ENCODE data around the gene BICD2. TPM values are rescaled to one million over a fixed set of nuclear protein-coding genes. Genes with fewer than 3 reads are reported as not detected.
A peak's percentile ranks its signal among the peaks of the same experiment; 100 is the strongest.

The BICD2 gene
- total RNA-seq, 1 donor from 2014 or later: 25.5 TPM

DNA sequence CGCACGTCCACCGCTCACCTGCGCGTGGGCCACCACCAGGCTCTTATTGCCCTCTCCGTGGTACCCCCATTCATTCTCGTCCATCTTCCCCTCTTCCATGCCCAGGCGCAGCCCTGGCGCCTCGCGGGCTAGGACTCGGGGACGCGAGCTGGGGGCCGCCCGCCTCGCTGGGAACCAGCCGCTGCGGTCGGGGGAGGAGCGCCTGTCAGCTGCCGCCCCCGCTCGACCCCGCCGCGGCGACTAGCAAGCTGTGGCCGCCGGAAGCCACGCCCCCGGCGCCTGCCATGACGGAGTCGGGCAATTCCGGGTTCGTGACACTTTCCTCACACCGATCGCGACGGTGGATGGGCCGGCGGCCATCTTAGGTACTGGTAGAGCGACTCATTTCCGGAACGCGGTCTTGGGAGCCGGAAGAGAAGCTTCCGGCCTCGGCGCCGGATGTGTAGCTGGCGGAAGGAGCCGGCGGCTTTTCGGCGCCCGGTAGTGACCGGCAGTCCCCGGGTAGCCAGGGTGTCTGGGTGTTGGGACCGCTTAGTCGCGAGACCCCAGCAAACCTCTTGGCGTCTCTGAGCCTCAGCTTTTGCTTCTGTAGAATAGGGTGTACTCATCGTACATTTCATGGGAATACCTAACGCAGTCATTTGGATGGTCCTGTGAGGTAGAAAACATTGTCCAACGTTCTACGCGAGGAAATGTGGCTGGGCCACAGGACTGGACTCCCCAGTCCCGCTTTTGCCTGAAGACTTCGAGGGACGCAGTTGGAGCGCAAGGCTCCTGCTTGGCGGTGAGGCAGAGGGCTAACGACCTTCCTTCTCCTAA lies 94.5 kb downstream of the BICD2 start, which contains the start of gene IPPK:
TSS of gene IPPK (minus strand) at position 242 of the 819 bp plus-strand sequence. CDS start at position 99, 143 bp downstream.
- TF ChIP-seq, protein P1, sequence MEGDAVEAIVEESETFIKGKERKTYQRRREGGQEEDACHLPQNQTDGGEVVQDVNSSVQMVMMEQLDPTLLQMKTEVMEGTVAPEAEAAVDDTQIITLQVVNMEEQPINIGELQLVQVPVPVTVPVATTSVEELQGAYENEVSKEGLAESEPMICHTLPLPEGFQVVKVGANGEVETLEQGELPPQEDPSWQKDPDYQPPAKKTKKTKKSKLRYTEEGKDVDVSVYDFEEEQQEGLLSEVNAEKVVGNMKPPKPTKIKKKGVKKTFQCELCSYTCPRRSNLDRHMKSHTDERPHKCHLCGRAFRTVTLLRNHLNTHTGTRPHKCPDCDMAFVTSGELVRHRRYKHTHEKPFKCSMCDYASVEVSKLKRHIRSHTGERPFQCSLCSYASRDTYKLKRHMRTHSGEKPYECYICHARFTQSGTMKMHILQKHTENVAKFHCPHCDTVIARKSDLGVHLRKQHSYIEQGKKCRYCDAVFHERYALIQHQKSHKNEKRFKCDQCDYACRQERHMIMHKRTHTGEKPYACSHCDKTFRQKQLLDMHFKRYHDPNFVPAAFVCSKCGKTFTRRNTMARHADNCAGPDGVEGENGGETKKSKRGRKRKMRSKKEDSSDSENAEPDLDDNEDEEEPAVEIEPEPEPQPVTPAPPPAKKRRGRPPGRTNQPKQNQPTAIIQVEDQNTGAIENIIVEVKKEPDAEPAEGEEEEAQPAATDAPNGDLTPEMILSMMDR (IDR thresholded peaks at IDR 0.05; ENCODE audit: unreplicated experiment): no peak
- Mint-ChIP-seq H3K9me3 (ENCODE audit: low read depth) (no peaks in the 10 kb centered on the region), H3K27ac (peak within 1 kb of the TSS; percentile 97), H3K27me3 (no peaks in the 10 kb centered on the region), H3K36me3 (ENCODE audit: insufficient read depth) (peaks cover 2% of the 10 kb centered on the region), H3K4me3 (ENCODE audit: low read depth) (peak within 1 kb of the TSS; percentile 94), H3K4me1 (ENCODE audit: low read depth) (peaks cover 8% of the 10 kb centered on the region)
- peak; percentile 93 for DNase-seq (ENCODE audit: low spot score, unreplicated experiment)

DNA sequence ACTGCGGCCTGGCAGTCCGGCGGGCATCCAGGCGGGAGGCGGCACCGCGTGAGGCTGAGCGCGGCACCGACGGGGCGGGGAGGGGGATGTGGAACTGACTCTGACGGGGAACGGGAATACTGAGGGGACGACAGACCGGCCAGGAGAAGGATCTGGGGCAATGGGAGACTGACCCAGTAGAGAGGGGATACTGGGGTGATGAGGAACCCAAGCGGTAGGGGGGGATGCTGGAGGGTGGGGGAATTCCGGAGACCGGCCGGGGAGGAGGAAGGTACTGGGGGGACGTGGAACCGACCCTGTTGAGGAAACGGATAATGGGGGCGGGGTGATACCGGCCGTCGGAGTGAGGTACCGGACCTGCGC lies 95.1 kb downstream of the BICD2 start:
- Mint-ChIP-seq H3K27ac (peak overlapping the region; percentile 84), H3K4me3 (ENCODE audit: low read depth) (peak overlapping the region; percentile 94), H3K36me3 (ENCODE audit: insufficient read depth) (peaks cover 2% of the 10 kb centered on the region)

DNA sequence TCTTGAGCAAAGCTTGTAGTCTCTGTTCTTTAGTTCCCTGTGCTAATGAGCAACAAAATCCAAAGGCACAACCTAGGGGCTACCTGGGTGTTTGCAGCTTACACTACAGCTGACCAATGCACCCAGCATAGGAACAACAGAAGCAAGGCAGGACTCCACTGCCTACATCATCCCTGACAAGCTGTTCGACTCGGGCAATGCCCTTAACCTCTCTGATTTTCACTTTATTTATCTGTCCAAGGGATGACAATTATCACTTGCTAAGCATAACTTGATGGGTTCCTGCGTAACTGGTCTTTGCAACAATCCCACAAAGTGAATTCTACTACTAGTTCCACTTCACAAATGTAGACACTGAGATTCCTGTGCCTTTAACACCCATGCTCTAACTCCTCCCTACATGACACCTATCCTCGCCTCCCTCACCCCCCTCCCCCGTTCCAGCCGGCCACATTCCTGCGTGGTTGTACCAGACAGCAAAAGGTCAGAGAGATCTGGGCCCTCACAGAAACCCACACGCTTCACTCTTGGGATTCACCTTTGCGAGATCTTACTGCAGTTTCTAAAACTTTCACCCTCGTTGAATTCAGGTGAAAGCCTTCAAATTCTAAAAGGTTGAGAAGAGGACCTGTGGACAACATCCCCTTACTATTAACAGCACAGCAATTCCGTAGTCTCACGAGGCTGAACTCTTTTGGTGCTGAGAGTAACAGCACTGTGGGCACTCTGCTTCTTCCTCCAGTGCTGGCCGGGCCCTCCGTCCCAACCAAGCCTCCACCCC lies 95.7 kb downstream of the BICD2 start:
- peaks cover 2% of the 10 kb centered on the region for H3K36me3 Mint-ChIP-seq (ENCODE audit: insufficient read depth)
- H3K4me1 Mint-ChIP-seq (ENCODE audit: low read depth): peaks cover 8% of the 10 kb centered on the region
- TF ChIP-seq, protein P1 (IDR thresholded peaks at IDR 0.05; ENCODE audit: unreplicated experiment): no peak
- H3K27ac Mint-ChIP-seq: peak overlapping the region; percentile 85
- no peak for DNase-seq (ENCODE audit: low spot score, unreplicated experiment)
- H3K27me3 Mint-ChIP-seq: no peaks in the 10 kb centered on the region
- no peaks in the 10 kb centered on the region for H3K9me3 Mint-ChIP-seq (ENCODE audit: low read depth)
- H3K4me3 Mint-ChIP-seq (ENCODE audit: low read depth): peak overlapping the region; percentile 94

More for the DNA sequence above, 95.1 kb downstream of the BICD2 start:
- TF ChIP-seq, protein P1 (IDR thresholded peaks at IDR 0.05; ENCODE audit: unreplicated experiment): no peak
- no peak for DNase-seq (ENCODE audit: low spot score, unreplicated experiment)
- H3K27me3 Mint-ChIP-seq: no peaks in the 10 kb centered on the region
- H3K4me1 Mint-ChIP-seq (ENCODE audit: low read depth): peaks cover 8% of the 10 kb centered on the region
- no peaks in the 10 kb centered on the region for H3K9me3 Mint-ChIP-seq (ENCODE audit: low read depth)

DNA sequence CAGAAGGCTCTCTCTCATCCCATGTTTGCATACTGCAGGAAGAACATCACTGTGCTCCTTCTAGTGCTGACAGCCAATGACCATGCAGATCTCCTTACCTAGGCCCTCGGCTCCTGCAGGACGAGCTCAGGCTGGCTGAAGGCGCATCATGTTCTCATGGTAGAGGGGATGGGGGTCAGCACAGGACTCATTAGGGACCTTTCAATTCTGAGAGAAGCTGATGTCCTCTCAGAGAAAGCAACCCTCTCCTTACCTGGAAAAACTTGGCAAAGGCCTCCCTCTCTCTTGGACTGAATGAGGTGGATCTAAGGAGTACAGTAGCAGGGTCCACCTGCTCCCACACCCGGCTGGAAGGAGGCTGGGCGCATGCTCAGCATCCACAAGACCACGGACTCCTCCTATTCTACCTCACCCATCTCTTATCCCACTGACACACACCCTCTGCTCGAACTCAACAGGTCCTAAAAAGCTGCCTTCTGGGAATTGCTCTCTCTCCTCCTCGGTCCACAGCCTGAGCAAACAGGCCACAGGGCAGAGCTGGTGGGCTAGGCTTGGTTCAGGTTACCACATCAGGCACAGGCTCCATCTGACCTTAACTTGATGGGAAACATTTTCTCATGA lies 97.6 kb downstream of the BICD2 start:
- TF ChIP-seq, protein P1 (IDR thresholded peaks at IDR 0.05; ENCODE audit: unreplicated experiment): no peak
- peaks cover 8% of the 10 kb centered on the region for H3K4me1 Mint-ChIP-seq (ENCODE audit: low read depth)
- H3K9me3 Mint-ChIP-seq (ENCODE audit: low read depth): no peaks in the 10 kb centered on the region
- no peaks in the 10 kb centered on the region for H3K27me3 Mint-ChIP-seq
- no peak overlapping the region for H3K27ac Mint-ChIP-seq
- H3K36me3 Mint-ChIP-seq (ENCODE audit: insufficient read depth): peaks cover 2% of the 10 kb centered on the region
- no peak for DNase-seq (ENCODE audit: low spot score, unreplicated experiment)
- H3K4me3 Mint-ChIP-seq (ENCODE audit: low read depth): no peak overlapping the region

DNA sequence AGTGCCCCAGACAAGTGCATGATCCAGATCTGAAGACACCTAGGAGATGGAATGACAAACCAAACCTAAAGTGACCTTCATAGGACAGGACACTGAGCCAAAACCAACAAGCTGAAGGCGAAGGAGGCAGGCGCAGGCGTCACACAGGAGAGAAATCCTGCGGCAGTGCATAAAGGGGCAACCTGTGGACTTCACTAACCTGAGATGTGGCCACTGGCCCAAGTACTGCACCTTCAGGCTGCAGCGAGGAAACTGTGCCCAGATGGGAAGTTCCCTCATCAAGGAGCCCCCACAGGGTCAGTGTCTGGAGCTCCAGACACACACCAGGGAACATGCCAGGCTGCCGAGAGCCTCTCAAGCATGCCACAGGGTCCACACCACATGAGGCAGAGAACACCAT lies 98.4 kb downstream of the BICD2 start:
- Mint-ChIP-seq H3K36me3 (ENCODE audit: insufficient read depth) (peaks cover 2% of the 10 kb centered on the region), H3K9me3 (ENCODE audit: low read depth) (no peaks in the 10 kb centered on the region), H3K27ac (no peak overlapping the region), H3K4me3 (ENCODE audit: low read depth) (no peak overlapping the region), H3K27me3 (no peaks in the 10 kb centered on the region), H3K4me1 (ENCODE audit: low read depth) (peaks cover 8% of the 10 kb centered on the region)
- DNase-seq (ENCODE audit: low spot score, unreplicated experiment): no peak
- TF ChIP-seq, protein P1 (IDR thresholded peaks at IDR 0.05; ENCODE audit: unreplicated experiment): no peak
